Lung (tissue), 12 donors: Measurements from ENCODE around the gene MYLK. TPM values are rescaled to one million over a fixed set of nuclear protein-coding genes. Genes with fewer than 3 reads are reported as not detected.
A peak's percentile ranks its signal among the peaks of the same experiment; 100 is the strongest.

ENCODE experiments used
- ATAC-seq: fragments of 200-7000 bp; cut with Tn5 transposase; one replicate; pipeline ENCODE4 v1.9.1; 2020; ENCODE audit warnings: moderate number of reproducible peaks; ENCODE audit not compliant: insufficient read depth, low FRiP score
- DNase-seq, 3 donors: peaks; one replicate each; pipeline ENCODE4 v3.0.0-alpha.2; 2013 to 2017
- H3K27ac ChIP-seq, 2 donors: one replicate each; pipeline ENCODE4 v1.5.1; 2013; ENCODE audit warnings: mild to moderate bottlenecking in 2 of 2, moderate library complexity in 2 of 2, control low read depth in 1 of 2, inconsistent platforms in 1 of 2, low read depth in 1 of 2, low read length in 1 of 2
- H3K27me3 ChIP-seq, 3 donors: one replicate each; pipeline ENCODE4 v1.5.1; 2013; ENCODE audit warnings: low read length in 2 of 3; ENCODE audit not compliant: control insufficient read depth in 3 of 3, insufficient read depth in 3 of 3
- H3K36me3 ChIP-seq, 4 donors: one replicate each; pipeline ENCODE4 v1.5.1; 2013; ENCODE audit warnings: low read length in 4 of 4, mild to moderate bottlenecking in 1 of 4, moderate library complexity in 1 of 4; ENCODE audit not compliant: control insufficient read depth in 4 of 4, insufficient read depth in 4 of 4
- H3K4me1 ChIP-seq, 5 donors: one replicate each; pipeline ENCODE4 v1.5.1; 2013; ENCODE audit warnings: low read length in 5 of 5, mild to moderate bottlenecking in 2 of 5, moderate library complexity in 1 of 5; ENCODE audit not compliant: control insufficient read depth in 5 of 5, insufficient read depth in 5 of 5
- H3K4me3 ChIP-seq: one replicate; pipeline ENCODE4 v1.5.1; 2013; ENCODE audit warnings: mild to moderate bottlenecking, control low read depth, moderate library complexity
- H3K9ac ChIP-seq, 2 donors: one replicate each; pipeline ENCODE4 v1.5.1; 2013; ENCODE audit warnings: low read length in 2 of 2, control low read depth in 1 of 2; ENCODE audit not compliant: insufficient read depth in 1 of 2
- H3K9me3 ChIP-seq, 4 donors: one replicate each; pipeline ENCODE4 v1.5.1; 2013; ENCODE audit warnings: low read length in 3 of 4, mild to moderate bottlenecking in 1 of 4, moderate library complexity in 1 of 4; ENCODE audit not compliant: control insufficient read depth in 4 of 4, insufficient read depth in 3 of 4
- CTCF ChIP-seq: IDR thresholded peaks from 2 replicates; pipeline ENCODE4 v1.5.1; 2012; ENCODE audit warnings: mild to moderate bottlenecking; ENCODE audit errors: control extremely low read depth, extremely low read depth
- WGBS, 2 donors: extraction: QIAGEN DNeasy Blood & Tissue Kit; methylation state at CpG; one replicate each; pipeline ENCODE4 v1.1.7; 2013; 5-methylcytosine and 5-hydroxymethylcytosine counted together
- polyA plus RNA-seq, 2 donors: library from polyadenylated mRNA; stranded (reverse); fragments of 200-250 nt; gene quantifications; one replicate each; pipeline ENCODE4 v1.2.1, GENCODE V29; 2013
- total RNA-seq, 2 donors: library from RNA; depleted of rRNA in 1 of 2; stranded (reverse); fragments of >200 nt in 1 of 2; gene quantifications; one replicate each; pipeline ENCODE4 v1.2.1, GENCODE V29; 2014 to 2021
- donor health status: control.
- donor health status: control.
- donor health status: Bipolar disorder and iron deficiency.
- donor health status: healthy.
- donor health status: DM: yes; HTN: yes; CAD: no.

The MYLK gene
- total and polyA plus RNA-seq, 4 donors = 23.3 to 324 (median 112) TPM

- peaks cover 0 to 29% (median 20%) of the 10 kb centered on the region in 5 donors for H3K4me1 ChIP-seq
- no peaks in the 10 kb centered on the region for H3K9me3 ChIP-seq
- H3K9ac ChIP-seq = no peak overlapping the region
- ATAC-seq (peak; percentile 25), DNase-seq (peak; percentile 79 to 87 (median 83))
- H3K27me3 ChIP-seq = no peaks in the 10 kb centered on the region
- peaks cover 0 to 8% (median 4%) of the 10 kb centered on the region in 4 donors for H3K36me3 ChIP-seq
- 59 to 81% methylated on average over 5 of the region's 5 CpGs for WGBS, 2 donors
- no peak for TF ChIP-seq CTCF
- H3K4me3 ChIP-seq = no peak overlapping the region
- no peak overlapping the region for H3K27ac ChIP-seq
Observed at GRCh38 chr3:123816673-123817207, 67.4 kb downstream of the MYLK start.

GRCh38 chr3:123815981-123816380 is 68.2 kb downstream of the MYLK start:
- WGBS, 2 donors = 98 to 100% methylated on average over 1 of the region's 1 CpG
- H3K27ac ChIP-seq = no peak overlapping the region

GRCh38 chr3:123813876-123814275 is 70.3 kb downstream of the MYLK start:
- H3K9ac ChIP-seq = no peak overlapping the region
- no peaks in the 10 kb centered on the region for H3K9me3 ChIP-seq
- 92 to 93% methylated on average over 4 of the region's 4 CpGs for WGBS, 2 donors
- peaks cover 0 to 29% (median 16%) of the 10 kb centered on the region in 5 donors for H3K4me1 ChIP-seq
- no peaks in the 10 kb centered on the region for H3K27me3 ChIP-seq
- H3K27ac ChIP-seq = no peak overlapping the region
- no peak for DNase-seq
- TF ChIP-seq CTCF = no peak
- peaks cover 0 to 5% (median 2%) of the 10 kb centered on the region in 4 donors for H3K36me3 ChIP-seq
- H3K4me3 ChIP-seq = no peak overlapping the region
- ATAC-seq = no peak

More at GRCh38 chr3:123815981-123816380, 68.2 kb downstream of the MYLK start:
- Histone ChIP-seq H3K4me3 (no peak overlapping the region), H3K36me3 (peaks cover 0 to 8% (median 4%) of the 10 kb centered on the region in 4 donors), H3K9me3 (no peaks in the 10 kb centered on the region), H3K4me1 (peaks cover 0 to 29% (median 20%) of the 10 kb centered on the region in 5 donors), H3K27me3 (no peaks in the 10 kb centered on the region), H3K9ac (no peak overlapping the region)
- ATAC-seq (no peak), DNase-seq (no peak)
- TF ChIP-seq CTCF = no peak

- no peak overlapping the region for H3K27ac ChIP-seq
- H3K36me3 ChIP-seq = peaks cover 0 to 2% (median 0%) of the 10 kb centered on the region in 4 donors
- no peak for DNase-seq
- no peak for TF ChIP-seq CTCF
- no peaks in the 10 kb centered on the region for H3K27me3 ChIP-seq
- 62 to 75% methylated on average over 4 of the region's 4 CpGs for WGBS, 2 donors
- no peak for ATAC-seq
- H3K9ac ChIP-seq = no peak overlapping the region
- H3K9me3 ChIP-seq = no peaks in the 10 kb centered on the region
- H3K4me1 ChIP-seq = peaks cover 0 to 3% (median 0%) of the 10 kb centered on the region in 5 donors
- no peak overlapping the region for H3K4me3 ChIP-seq
Observed at GRCh38 chr3:123809597-123809996, 74.5 kb downstream of the MYLK start.
